ENCODE results near the gene RILPL2. TPM values are rescaled to one million over a fixed set of nuclear protein-coding genes. Genes with fewer than 3 reads are reported as not detected.
"Not testable (repeated sequence)": the region's sequence is repeated elsewhere in the genome, so short reads cannot be mapped to it uniquely, and the experiment has no call there.

RILPL2 gene
- total and polyA plus RNA-seq, 4 donors, result 7.7 to 40.7 (median 12.9) TPM

DNA sequence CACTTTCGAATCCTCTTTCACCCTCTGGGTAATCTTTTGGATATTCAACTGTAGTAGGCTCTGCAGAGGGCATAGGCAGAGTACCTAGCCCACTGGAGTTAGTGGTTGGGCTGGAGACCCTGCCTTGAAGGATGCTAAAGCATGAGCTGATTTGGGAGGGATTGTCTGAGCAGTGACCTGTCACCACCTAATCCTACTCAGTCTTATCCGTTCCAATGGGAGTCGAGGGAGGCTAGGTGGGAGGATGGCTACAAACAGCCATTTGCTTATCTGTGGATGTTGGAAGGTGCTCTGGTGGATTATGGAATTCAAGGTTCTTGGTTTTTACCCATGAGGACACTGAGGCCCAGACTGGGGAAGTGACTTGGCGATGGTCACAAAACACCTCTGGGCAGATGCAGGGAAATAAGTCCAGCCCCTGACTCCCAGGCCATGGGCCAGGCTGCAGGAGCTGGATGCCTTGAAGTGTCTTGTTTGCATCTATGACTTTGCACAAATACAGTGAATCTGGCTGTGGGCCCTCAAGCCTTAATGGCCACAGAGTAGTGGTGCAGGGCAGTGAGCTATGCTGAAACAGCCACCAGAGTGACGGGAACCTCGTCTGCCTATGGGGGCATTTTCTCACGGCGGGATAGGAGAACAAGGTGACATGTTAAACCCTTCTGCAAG is 48.8 kb downstream of the RILPL2 start:
- ATAC-seq (ENCODE audit: insufficient read depth, low FRiP score) (no peak), DNase-seq (no peak)
- Histone ChIP-seq H3K4me3 (no peak overlapping the region), H3K9ac (ENCODE audit: insufficient read depth in 1 of 2, low read length in 2 of 2) (peak overlapping the region in 1 of 2 donors; percentile 88), H3K36me3 (ENCODE audit: control insufficient read depth in 4 of 4, insufficient read depth in 4 of 4, low read length in 4 of 4) (peaks cover 8 to 21% (median 11%) of the 10 kb centered on the region in 4 donors), H3K4me1 (ENCODE audit: control insufficient read depth in 5 of 5, insufficient read depth in 5 of 5, low read length in 5 of 5) (peaks cover 0 to 32% (median 15%) of the 10 kb centered on the region in 5 donors), H3K9me3 (ENCODE audit: control insufficient read depth in 4 of 4, insufficient read depth in 3 of 4, low read length in 3 of 4) (no peaks in the 10 kb centered on the region), H3K27me3 (ENCODE audit: control insufficient read depth in 3 of 3, insufficient read depth in 3 of 3, low read length in 2 of 3) (no peaks in the 10 kb centered on the region), H3K27ac (ENCODE audit: low read depth in 1 of 2, low read length in 1 of 2) (peak overlapping the region; percentile 89 to 93)
- TF ChIP-seq, protein P1, sequence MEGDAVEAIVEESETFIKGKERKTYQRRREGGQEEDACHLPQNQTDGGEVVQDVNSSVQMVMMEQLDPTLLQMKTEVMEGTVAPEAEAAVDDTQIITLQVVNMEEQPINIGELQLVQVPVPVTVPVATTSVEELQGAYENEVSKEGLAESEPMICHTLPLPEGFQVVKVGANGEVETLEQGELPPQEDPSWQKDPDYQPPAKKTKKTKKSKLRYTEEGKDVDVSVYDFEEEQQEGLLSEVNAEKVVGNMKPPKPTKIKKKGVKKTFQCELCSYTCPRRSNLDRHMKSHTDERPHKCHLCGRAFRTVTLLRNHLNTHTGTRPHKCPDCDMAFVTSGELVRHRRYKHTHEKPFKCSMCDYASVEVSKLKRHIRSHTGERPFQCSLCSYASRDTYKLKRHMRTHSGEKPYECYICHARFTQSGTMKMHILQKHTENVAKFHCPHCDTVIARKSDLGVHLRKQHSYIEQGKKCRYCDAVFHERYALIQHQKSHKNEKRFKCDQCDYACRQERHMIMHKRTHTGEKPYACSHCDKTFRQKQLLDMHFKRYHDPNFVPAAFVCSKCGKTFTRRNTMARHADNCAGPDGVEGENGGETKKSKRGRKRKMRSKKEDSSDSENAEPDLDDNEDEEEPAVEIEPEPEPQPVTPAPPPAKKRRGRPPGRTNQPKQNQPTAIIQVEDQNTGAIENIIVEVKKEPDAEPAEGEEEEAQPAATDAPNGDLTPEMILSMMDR (IDR thresholded peaks at IDR 0.05; ENCODE audit: control extremely low read depth, extremely low read depth), result no peak
- 60 to 63% methylated on average over 8 of the region's 8 CpGs for WGBS, 2 donors

DNA sequence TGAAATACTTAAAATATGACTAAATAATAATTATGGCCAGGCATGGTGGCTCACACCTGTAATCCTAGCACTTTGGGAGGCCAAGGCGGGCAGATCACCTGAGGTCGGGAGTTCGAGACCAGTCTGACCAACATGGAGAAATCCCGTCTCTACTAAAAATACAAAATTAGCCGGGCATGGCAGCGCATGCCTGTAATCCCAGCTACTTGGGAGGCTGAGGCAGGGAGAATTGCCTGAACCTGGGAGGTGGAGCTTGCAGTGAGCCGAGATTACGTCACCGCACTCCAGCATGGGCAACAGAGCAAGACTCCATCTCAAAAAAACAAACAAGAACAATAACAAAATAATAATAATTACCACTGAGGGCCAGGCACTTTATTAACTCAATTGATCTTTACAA is 50.9 kb downstream of the RILPL2 start:
- not testable (repeated sequence) for H3K36me3 ChIP-seq (ENCODE audit: control insufficient read depth in 4 of 4, insufficient read depth in 4 of 4, low read length in 4 of 4); H3K4me3 ChIP-seq; H3K9ac ChIP-seq (ENCODE audit: insufficient read depth in 1 of 2, low read length in 2 of 2); DNase-seq; H3K27me3 ChIP-seq (ENCODE audit: control insufficient read depth in 3 of 3, insufficient read depth in 3 of 3, low read length in 2 of 3); H3K9me3 ChIP-seq (ENCODE audit: control insufficient read depth in 4 of 4, insufficient read depth in 3 of 4, low read length in 3 of 4); ATAC-seq (ENCODE audit: insufficient read depth, low FRiP score); H3K27ac ChIP-seq (ENCODE audit: low read depth in 1 of 2, low read length in 1 of 2)
- peaks cover 0 to 28% (median 9%) of the 10 kb centered on the region in 5 donors for H3K4me1 ChIP-seq (ENCODE audit: control insufficient read depth in 5 of 5, insufficient read depth in 5 of 5, low read length in 5 of 5)
- 93% methylated on average over 9 of the region's 9 CpGs for WGBS, 2 donors

DNA sequence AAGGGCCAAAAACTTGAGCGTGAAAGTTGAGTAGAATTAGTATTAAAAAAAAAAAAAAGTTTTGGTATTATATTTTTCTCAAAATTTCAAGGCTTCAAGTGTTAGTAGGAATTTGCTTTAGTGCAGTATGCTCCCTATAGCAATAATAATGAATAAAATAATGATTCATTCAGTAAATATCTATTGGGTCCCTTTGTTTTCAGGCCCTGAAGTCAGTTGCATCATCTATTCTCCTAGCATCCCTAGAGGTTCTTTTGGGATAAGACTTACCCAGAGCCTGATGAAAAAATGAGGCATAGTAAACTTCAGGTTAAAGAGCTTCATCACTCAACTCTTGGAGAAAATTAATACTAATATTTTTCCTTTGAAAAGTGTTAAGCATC is 51.5 kb downstream of the RILPL2 start:
- no peaks in the 10 kb centered on the region for H3K36me3 ChIP-seq (ENCODE audit: control insufficient read depth in 4 of 4, insufficient read depth in 4 of 4, low read length in 4 of 4)
- DNase-seq (no peak), ATAC-seq (ENCODE audit: insufficient read depth, low FRiP score) (no peak)
- H3K27me3 ChIP-seq (ENCODE audit: control insufficient read depth in 3 of 3, insufficient read depth in 3 of 3, low read length in 2 of 3), result no peaks in the 10 kb centered on the region
- peaks cover 0 to 24% (median 9%) of the 10 kb centered on the region in 5 donors for H3K4me1 ChIP-seq (ENCODE audit: control insufficient read depth in 5 of 5, insufficient read depth in 5 of 5, low read length in 5 of 5)
- no peak overlapping the region for H3K4me3 ChIP-seq
- TF ChIP-seq, protein P1 (IDR thresholded peaks at IDR 0.05; ENCODE audit: control extremely low read depth, extremely low read depth), result no peak
- 12 to 26% methylated on average over 1 of the region's 1 CpG for WGBS, 2 donors
- peak overlapping the region in 1 of 2 donors; percentile 83 for H3K27ac ChIP-seq (ENCODE audit: low read depth in 1 of 2, low read length in 1 of 2)
- no peaks in the 10 kb centered on the region for H3K9me3 ChIP-seq (ENCODE audit: control insufficient read depth in 4 of 4, insufficient read depth in 3 of 4, low read length in 3 of 4)
- H3K9ac ChIP-seq (ENCODE audit: insufficient read depth in 1 of 2, low read length in 2 of 2), result peak overlapping the region in 1 of 2 donors; percentile 51

DNA sequence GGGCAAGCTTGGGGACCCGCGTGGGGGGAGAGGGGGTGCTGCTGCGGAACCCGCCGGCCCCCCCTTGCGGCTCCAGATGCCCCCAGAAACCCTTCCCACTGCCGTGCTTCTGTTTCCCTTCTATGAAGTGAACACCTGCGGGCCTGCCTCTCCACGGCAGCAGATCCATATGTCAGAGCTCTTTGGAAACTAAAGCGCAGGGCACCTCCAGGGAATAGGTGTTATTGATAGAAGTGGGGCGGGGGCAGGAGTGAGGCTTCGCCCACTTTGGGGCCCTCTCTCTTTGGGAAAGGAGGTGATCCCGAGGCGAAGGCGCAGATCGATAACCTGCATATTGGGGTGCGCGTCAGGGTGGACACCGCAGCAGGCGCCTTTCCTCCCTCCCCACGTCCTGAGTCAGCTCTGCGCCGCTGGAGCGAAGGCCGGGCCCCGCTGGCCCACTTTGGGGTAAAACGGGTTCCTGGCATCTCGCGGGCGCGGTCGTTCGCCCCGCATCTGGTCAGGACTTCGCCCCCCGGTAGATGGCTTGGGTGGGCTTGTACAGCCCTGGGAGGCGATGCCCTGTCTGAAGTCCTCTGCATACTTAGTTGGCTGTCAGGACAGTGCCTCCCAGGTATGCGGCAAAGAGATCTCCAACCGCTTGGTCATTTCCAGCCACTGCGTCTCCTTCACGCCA is 52.0 kb downstream of the RILPL2 start:
- 2 to 3% methylated on average over 36 to 41 of the region's 41 CpGs for WGBS, 2 donors
- Histone ChIP-seq H3K4me1 (ENCODE audit: control insufficient read depth in 5 of 5, insufficient read depth in 5 of 5, low read length in 5 of 5) (peaks cover 0 to 19% (median 9%) of the 10 kb centered on the region in 5 donors), H3K4me3 (peak overlapping the region; percentile 72), H3K27ac (ENCODE audit: low read depth in 1 of 2, low read length in 1 of 2) (peak overlapping the region; percentile 63 to 83), H3K27me3 (ENCODE audit: control insufficient read depth in 3 of 3, insufficient read depth in 3 of 3, low read length in 2 of 3) (no peaks in the 10 kb centered on the region), H3K9me3 (ENCODE audit: control insufficient read depth in 4 of 4, insufficient read depth in 3 of 4, low read length in 3 of 4) (no peaks in the 10 kb centered on the region), H3K9ac (ENCODE audit: insufficient read depth in 1 of 2, low read length in 2 of 2) (peak overlapping the region in 1 of 2 donors; percentile 51), H3K36me3 (ENCODE audit: control insufficient read depth in 4 of 4, insufficient read depth in 4 of 4, low read length in 4 of 4) (no peaks in the 10 kb centered on the region)
- peak in 2 of 3 donors; percentile 16 to 22 for DNase-seq
- TF ChIP-seq, protein P1 (IDR thresholded peaks at IDR 0.05; ENCODE audit: control extremely low read depth, extremely low read depth), result no peak
- no peak for ATAC-seq (ENCODE audit: insufficient read depth, low FRiP score)

All from lung (tissue), 12 donors.